Activated CD4-positive, CD25-positive, alpha-beta regulatory T cell (primary cell): ENCODE data around the gene LRMDA.

Experiments used
- DNase-seq, 4 experiments: peaks; one replicate each; lab custom pipeline; 2025; lab: John Stamatoyannopoulos, UW

The LRMDA gene

DNA sequence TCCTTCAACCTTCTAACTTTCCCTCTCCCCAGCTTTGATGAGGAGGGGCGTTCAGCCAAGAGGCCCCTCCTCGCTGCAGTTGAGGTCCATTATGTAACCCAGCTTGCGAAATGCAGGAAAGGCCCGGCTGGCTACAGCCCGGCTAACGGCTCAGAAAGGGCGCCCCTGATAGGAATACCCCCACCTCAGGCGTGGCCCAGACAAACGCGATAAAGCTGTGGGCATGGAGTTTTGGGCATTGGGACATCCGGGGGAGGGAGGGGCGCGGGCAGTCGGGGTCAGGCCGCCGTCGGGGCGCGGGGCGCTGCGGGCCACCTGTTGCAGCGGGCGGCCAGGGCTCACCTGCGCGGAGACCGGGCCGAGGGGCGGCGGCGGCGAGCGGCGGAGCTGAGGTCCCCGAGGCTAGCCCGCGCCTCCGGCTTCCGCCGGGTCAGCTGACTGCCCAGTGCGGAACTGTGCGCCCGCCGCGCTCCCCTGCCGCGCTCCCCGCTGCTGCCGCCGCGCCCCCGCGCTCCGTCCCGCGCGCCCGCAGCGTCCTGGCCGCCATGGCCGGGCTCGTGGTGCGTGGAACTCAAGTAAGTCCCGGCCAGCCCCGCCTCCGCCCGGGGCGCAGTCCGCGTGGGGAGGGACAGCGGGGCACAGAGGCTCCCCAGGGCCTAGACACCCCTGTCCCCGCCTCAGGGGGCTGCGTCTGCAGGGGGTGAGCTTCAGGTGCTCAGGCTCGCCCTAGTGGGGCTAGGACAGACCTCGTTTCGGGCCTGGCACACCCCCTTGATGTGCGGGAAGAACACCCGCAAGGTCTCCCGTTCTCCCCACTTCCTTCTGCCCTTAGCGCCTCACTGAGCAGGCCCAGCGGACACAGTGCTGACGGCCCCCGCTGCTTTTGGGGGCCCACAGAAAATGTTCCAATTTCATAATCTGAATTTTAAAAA lies at the start of gene LRMDA:
Gene LRMDA, plus strand, starts transcription at position 445 of the 932 bp plus-strand sequence.
- DNase-seq, result no peak

DNA sequence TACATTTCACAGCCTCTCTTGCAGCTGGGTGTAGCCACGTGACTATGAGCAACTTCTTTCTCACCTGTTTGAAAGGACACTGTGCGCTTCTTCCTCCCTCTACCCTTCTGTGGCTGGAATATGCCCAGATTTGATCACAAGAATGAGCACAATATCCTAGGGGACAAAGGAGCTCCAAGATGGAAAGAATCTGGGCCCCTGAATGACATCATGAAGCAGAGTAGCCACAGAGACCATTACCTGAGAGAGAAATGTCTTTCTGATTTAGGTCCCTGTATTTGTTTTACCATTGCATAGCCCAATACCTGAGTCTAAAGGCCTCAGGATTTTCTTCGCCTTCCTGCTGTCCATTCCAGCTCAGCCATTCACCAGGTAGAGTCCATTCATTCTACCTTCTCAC lies 45.3 kb upstream of the LRMDA start:
- DNase-seq, result no peak

DNA sequence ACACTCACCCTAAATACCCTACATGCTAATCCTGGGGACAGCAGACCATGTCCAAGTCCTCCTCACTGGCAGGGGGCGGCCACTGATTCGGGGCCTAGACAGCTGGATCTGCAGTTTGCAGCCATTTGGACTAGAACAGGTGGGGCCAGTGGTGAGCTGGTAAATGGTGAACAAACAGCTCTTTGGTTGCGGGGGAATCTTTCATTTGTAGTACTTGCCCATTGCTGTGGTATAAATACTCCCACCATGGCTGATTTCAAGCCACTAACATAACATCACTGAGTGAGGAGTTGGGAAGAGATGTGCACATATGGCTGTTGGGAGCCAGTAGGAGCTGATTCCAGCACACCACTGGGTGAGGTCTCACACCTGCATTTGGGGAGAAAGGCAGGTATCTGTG lies 43.3 kb upstream of the LRMDA start:
- no peak for DNase-seq

DNA sequence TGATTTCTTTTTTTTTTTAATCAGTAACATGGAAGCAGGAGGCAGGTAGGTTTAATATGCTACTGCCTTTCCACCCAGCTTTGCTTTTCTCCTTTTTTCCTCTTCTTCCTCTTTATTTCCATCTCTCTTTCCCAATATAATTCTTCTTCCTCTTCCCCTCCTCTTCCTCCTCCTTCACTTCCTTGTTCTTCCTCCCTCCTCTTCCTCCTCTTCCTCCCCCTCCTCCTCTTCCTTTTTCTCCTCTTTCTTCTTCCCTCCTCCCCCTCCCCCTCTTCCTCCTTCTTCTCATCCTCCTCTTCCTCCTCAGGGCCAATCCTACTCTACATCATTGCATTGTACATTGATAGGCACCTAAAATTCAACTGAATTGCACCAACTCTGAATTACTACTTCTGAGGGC lies 41.2 kb upstream of the LRMDA start:
- no peak for DNase-seq

DNA sequence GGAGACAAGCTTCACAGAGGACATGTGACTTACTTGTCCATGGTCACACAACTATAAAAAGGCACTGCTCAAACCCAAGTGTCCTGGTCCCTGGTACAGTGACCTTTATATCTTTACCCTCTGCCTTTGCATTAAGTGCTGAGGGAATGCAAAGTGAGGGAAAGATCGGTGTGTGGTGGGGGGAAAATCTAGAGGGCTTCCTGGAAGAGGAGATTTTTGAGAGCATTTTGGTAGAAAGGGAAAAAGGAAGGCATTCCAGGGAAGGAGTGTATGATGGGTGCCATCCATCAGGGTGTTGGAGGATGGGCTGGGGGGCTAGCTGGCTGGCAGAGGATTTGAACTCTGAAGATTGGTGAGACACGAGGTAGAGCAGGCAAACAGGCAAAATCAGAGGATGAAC lies 39.2 kb upstream of the LRMDA start:
- DNase-seq, result no peak

DNA sequence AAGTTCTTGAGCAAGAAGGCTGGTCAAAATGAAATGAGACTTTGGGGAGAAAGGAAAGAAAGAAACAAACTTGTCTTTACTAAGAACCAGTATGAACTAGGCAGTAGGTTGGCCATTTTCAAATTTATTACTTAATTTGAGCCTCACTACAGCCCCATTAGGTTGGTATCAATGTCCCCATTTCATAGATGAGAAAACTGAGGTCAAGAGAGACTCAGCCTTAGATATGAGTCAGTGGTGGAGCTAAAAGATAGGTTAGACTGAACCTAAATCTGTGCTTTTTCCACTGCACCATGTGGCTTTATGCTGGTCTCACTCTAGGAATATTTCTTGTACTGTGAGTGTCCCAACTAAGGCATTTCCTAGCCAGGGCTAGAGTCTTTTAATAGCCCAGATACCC lies 38.7 kb upstream of the LRMDA start:
- no peak for DNase-seq

DNA sequence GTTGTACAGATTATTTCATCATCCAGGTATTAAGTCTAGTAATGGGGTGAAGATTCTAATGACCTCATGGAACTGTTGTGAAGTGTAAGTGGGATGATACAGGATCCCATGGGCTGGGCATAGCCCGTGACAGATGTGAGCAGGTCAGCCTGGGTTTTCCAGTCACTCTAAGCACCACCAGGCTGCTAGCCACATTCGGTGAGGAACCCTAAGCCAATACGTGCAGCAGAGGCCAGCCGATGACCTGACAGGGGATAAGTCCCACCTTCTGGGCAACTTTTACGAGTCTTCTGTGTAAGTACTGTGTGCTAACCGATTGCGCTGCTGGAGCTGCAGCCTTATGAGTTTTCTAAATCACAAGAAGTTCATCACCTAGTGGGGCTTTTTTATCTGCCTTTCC lies 37.2 kb upstream of the LRMDA start:
- no peak for DNase-seq

DNA sequence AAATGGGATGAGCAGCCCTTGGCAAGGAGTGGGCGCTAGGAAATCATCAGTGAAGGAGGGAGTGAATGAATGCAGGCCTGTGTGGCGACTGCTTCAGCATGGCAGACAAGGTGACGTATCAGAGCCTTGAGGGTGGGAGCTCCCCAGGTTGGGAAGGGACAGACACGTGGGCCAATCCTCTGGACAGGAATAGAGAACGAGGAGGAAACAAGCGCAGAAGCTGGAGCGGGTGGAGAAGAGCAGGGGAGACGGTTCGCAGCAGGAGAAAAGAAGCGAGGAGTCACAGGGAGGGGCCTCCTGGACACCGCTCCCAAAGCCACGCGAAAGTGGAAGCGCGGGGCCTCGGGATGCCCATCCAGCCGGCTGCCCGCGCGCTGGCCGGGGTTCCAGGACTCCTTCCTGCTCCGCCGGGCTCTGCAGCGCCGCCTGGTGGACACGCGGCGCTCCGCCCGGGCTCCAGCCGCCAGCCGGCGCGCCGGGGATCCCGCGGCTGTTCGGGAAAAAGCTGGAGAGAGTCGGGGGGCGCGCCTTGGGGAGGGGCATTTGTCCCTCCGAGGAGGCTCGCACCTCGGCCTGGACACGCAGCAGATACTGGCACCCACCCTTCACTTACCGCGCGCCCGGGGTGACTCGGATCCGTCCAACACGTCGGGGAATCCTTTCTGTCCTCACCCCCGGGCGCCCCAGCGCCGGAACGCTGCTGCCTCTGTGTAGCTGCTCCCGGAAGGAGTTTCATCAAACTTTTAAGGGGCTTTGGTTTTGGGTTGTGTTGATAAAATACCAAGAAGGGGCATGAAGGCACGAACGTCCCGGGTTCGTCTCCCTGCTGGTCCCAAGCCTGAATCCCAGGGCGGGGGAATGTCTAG lies 36.1 kb upstream of the LRMDA start:
- DNase-seq, result no peak

DNA sequence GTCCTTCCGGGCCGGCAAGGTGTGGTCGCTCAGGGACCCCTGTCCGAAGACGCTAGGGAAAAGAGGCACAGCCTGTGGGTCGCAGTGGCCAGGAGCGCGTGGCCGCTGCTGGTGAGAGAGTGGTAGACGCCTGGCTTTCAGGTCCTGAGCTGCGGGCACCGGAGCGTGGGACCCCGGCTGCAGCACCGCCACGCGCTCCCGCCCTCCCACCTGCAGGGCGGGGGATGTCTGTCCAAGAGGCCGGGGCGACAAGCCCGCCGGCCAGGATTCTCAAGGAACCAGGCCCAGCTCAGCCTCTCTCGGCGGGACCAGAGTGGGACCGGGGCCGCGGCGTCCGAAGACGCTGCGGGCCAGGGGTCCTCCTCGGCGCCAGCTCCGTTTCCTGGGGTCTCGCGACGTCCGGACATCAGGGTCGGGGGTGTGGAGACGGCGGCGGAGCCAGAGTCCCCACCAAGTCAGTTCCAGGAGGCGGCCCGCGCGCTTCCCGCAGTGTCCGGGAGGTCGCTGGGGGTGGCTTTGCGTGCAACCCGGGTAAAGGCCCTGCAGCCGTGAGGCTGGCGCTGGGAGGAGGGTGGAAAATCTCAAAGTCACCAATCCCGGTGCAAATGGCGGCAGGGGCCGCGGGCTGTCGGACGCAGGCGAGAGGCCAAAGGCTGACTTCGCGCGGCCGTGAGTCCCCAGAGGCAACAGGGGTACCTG lies 35.3 kb upstream of the LRMDA start:
- DNase-seq, result no peak

DNA sequence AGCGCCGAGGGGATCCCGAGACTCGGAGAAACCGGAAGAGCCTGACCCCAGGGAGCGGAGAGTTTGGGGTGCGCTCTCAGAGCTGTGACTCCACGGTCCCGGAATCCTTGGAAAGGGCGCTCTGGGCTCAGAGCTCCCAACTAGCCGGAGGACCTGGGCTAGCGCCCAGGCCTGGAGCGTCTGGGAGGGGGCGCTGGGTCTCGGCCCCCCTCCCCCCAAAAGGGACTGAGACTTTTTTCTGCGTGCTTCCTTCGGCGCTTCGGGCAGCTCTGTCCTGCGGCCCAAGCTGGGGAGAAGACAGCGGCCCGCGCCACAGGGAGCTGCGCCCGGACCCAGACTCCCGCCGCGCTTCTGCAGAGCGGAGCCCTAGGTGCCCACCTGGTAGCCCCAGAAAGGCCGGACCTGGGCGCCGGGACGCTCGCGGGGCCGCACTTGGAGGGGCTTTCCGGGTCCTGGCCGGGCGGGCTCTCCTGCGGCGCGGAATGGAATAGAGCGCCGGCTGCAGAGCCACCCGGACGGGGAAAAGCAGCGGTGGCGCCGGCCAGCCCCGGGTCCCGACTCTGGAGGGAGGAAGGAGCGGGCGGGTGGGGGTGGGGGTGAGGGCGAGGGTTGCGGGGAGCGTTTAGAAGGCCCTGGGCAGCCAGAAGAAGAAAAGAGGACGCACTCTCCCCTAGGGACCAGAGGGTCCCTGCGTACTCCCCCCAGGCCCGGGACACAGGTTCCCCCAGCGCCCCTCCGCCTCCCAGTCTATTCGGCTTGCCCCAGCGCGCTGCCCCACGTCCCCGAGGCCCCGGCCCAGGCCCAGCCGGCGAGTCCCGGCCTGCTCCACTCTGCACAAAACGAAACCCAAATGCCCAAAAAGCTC lies 34.6 kb upstream of the LRMDA start:
- no peak for DNase-seq

DNA sequence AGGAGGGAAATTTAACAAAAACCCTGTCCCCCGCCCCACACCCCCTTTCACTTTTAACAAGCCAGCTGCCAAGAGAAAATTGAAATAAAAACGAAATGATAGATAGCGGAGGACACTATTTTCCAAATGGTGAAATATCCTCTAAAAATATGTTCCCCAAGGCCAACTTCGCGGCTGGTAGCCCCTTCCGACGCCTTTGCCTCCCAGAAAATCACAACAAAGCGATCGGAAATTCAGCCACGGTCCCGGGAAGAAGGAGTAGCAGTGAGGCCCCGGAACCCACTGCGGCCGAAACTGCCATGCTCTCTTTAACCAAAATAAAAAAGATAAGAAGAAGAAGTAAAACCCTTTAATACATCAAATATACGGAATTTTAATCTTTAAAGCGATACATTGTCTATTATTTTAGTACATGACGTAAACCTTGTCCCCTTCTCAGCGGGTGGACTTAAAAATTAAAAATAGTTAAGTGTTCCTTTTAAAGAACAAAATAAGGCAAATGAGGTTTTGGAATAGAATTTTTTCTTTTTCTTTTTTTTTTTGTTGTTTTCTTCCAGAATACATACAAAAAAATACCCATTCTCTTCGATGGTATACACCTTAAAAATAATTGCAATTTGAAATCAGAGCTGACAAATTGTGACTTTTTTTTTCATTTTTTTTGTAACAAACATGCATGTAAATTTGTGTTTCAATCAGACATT lies 33.8 kb upstream of the LRMDA start:
- no peak for DNase-seq

DNA sequence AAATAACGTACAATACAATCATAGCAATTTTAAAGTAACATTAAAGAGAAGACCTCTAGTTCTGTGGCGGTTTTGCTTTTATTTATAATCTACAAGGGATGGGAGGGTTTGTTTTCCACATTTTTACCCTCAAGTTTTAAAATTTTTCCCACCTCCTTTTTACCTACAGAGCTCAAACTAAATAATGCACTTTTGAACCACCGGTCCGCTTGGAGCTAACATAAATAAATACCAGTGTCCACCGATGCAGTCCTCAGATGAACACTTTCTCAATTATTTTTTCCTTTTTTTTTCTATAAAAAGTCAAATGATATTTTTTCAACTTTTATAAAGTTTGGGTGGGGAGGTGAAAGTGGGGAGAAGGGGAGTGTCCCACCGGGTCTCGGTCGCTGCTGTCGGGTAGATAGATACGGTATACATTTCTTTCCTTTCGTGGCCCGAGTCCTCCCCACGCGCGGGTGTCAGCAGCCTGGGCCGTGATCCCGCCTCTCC lies 33.2 kb upstream of the LRMDA start:
- no peak for DNase-seq

DNA sequence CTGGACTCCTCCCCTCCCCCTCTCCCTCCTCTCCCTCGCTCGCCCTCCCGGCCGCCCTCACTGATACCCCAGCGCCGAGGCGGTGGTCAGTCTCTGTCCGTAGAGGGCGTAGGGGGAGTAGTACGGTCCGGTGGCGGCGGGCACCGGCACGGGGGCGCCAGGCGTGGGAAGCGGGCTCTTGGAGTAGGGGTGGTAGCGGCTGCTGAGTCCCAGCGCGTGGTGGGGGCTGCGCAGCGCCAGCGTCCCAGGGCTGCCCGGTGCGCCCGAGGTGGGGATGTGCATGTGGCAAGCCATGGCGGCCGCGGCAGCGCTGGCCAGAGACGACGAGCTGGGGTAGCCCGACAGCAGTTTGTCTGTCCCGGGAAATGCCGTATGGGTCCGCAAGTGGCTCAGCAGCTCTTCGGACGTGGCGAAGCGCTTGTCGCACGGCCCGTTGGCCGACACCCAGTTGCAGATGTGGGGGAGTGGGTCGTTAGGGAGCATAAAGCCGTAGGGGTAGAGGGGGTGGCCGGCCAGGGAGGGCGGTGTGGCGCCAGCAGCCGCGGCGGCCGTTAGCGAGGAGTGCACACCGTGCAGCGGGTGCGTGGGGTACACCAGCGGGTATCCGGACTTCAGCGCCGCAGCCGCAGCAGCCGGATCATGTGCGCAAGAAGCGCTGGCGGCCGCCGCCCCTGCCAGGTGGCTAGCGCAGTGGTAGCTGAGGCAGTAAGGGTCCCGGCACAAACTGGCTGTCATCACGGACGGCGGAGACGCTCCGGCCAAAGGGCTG lies 32.5 kb upstream of the LRMDA start:
- no peak for DNase-seq

DNA sequence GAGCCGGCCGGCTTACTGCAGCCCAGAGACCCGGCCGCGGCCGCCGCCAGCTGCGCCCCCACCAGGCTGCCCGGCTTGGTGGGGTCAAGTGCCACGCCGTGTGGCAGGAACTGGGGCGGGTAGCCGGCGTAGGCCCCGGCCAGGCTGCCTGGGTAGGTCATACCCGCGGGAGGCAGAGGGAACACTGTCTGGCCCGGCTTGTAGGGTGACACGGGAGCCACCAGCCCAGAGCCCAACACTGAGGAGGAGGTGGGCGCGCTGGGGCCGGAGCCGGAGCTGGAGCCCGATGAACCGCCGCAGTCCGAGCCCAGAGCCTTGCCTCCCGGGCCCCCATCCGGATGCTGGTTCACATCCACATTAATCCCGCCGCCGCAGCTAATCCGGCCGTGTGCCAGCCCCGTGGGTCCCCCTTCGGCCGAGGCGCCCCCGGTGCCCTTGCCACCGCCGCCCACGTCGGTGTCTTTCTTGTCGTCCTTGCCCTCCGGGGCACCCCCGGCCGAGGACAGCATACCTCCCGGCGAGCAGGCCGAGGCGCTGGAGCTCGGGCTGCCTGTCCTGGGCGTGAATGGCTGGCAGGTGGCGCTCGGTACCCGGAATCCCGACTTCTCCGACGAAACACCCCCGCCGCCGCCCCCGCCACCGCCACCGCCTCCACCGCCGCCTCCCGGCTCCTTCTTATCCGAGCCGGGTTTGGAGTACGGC lies 31.8 kb upstream of the LRMDA start:
- peak in 2 of 4 experiments; percentile 17 to 27 for DNase-seq

DNA sequence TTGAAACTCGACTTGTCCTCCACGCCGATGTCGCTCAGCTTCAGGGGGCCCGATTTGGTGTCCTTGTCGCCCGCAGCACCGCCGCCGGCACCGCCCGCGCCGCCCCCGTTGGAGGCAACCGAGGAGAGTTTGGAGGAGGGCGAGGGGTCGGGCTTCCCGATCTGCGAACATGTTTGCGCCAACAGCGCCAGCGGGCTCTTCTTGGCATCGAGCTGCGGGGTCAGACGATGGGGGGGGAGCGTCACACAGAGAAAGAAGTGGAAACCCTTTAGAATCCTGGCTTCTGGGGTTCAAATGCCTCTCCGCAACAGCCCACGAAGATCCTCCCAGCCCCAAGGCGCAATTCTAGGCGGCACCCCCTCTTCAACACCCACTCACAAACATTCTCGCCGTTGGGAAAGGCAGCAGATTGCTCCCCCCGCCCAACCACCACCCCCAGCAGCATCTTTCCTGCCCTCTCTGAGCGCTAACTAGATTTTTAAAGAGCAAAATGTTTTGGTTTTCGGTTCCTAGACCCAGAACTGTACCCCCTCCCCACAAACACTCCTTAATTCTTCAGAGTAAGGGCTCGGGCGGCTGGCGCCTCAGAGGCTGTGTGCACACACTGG lies 31.2 kb upstream of the LRMDA start:
- no peak for DNase-seq

DNA sequence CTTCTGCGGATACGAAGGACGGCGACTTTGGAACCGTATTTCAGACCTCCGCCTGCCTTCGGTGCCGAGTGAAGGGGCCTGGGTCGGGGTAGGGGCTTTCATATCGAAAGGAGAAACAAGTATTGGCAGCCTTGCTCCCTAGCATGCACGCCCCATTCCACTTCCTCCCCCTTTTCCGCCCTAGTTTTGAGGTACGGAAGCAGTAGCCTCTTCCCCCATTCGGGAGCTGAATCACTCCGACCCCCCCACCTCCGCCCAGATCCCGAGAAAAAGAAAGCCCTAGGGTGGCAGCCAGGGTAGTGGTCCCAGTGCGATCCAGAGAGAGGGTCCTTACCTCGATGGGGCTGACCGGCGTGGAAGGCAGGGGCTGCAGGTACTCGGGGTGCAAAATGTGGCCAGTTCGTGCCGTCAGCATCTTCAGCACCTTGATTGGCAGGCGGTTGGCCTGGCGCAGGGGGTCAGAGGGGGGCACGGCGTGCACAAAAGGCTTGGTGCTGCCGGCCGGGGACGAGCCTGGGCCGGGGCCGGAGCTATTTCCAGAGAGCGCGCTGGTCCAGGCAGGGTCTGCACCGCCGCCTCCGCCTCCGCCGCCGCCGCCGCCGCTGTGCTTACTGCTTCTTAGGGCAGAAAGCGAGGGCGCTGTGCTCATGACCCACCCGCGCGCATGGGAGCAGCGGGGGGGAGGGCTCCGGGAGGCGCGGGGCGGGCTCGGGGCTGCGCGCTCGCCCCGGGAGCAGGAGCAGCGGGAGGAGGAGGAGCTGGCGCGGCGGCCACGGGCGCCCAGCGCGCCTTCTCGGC lies 30.5 kb upstream of the LRMDA start:
- no peak for DNase-seq

DNA sequence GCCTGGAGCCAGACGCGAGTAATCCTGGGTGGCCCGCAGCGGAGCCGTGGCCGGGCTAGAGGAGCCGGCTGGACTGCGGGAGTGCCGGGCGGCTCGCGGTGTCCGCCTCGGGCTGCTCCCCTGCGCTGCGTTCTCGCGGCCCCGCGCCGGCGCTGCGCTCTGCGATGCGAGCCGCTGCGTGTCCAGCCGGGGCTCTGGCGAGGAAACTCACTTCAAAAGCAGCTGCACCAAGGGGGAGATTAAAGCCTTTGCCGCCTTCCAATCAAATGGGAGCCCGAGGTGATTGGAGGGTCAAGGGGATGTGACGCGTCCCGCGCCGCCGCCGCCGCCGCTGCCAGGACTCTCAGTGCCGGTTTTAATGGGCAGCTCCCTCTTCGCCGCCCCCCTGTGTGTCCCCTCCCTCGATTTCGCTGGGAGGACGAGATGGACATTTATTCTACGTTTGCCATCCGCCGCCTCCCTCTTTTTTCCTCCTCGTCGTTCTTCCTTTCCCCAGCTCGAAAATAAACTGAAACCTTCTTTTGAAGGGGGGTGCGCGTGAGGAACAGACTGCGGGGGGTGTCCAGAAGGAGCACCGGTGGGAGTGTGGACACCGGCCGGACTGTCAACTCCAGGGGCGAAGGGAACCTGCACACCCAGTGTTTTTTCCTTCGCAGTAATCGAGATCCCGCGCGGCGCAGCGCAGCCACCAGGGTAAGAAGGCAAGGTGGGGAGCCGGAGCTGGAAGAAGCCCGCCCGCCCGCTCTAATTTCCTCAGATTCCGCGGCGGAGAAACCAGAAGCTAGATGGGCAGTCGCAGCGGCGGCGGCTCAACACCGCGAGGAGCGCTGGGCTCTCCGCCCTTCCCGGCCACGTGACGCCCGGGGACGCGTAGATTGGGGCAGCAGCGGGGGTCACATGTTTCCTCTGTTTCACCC lies 29.6 kb upstream of the LRMDA start, which contains the start of gene ZNF503:
Gene ZNF503, minus strand, starts transcription at position 196 of the 917 bp plus-strand sequence. CDS start 345 bp downstream, outside the sequence.
- no peak for DNase-seq
